Non-pigmented ciliary epithelial cell (primary cell): Measurements from ENCODE around the gene PRDM15.

Experiments
- DNase-seq: peaks from one replicate; pipeline ENCODE4 v3.0.0-alpha.2; 2010; ENCODE audit warnings: low read depth

PRDM15 gene

GRCh38 chr21:41863439-41863740 lies 15.8 kb downstream of the PRDM15 start:
- no peak for DNase-seq

- no peak for DNase-seq
These were observed 17.2 kb downstream of the PRDM15 start for GRCh38 chr21:41861987-41862386.

DNA sequence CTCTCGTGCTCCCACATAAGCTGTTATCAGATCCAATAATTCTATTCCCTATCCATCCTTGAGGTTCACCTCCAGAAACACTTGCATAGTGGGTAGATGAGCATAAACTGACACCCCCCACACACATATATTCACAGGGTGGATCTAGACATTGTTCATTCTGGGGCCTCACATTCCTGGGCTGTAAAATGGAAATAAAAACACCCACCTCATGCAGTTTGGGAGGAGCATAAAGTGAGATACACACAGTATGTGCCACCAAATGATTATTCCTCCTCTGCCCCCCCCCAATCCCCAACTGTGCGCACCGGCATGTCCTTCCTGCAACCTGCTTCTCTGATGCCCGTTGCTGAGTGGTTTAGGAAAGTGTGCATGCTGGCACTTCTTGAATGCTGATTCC lies 17.9 kb downstream of the PRDM15 start:
- no peak for DNase-seq

DNA sequence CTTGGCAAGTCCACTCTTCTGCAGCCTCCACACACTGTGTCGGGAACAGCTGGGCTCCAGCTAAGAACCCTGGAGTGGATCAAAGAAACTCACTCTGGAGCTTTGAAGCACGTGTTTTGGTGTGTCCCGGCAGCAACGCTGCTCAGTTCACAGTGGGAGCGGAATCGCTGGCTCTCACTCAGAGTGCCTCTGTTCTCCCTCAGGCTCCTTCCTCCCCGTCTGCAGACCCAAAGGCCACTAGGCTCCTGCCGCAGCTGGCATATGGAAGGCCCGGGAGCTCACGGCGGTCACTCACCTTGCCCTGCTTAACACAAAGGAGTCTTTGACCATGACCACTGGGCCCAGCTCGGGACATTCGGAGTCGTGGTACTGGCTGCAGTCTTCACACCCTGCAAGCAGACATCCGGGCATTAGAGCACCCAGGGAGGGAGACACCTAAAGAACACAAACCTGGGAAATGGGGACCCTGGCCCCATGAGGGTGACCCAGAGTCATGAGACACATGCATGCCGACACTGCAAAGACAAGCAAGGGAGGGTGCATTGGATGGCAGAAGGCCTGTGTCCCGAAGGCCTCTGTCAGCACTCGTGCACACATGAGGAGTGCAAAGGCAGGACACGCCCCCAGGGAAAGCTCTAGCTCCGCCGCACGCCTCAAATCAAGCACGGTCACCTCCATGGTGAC lies 19.7 kb downstream of the PRDM15 start:
- DNase-seq: no peak

GRCh38 chr21:41858466-41859296 lies 20.5 kb downstream of the PRDM15 start:
- DNase-seq: no peak

DNA sequence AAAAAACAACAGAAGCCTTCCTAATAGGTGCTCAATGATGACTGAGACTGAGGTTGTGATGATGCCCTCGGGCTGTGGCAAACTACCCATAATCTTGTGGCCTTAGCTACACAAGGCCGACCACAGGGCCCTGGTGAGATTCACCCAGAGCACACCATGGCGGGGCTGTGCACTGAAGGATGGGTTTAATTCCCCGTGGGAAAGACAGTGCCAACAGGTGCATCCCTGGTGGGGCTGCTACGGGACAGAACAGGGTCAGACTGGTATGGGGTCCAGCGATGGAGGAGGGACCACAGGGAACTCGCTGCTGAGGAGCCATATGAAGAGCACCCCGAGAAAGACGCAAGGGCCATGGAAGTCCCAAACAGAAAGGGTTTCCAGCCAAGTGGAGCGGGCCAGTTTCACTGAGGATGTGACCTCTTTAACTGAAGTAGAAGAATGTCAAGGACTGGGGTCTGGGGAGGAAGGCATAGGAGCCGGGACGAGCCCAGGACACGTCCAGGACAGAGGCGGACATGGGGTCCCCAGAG lies 21.3 kb downstream of the PRDM15 start:
- no peak for DNase-seq

DNA sequence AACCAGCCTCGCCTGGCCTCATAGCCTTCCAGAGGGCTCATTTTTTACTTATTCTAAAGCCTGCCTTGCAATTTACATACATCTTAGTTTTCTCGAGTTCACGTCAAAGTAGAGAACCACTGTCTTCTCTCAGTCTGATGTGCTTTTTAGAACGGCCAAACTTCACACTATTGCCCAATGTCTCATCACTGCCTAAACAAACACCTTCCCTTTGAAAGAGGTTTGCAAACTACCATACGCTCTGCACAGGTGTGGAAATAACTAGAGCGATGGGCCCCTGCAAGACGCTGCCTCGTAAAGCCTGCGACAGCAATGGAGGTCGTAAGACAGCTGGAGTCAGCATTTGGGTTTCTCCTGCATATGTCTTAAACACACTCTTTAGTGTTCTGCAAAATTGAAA lies 22.6 kb downstream of the PRDM15 start:
- DNase-seq: no peak

- no peak for DNase-seq
These were observed 24.6 kb downstream of the PRDM15 start for GRCh38 chr21:41854426-41854995.

- DNase-seq: no peak
These were observed 26.2 kb downstream of the PRDM15 start for GRCh38 chr21:41852929-41853320.

- DNase-seq: no peak
These were observed 26.8 kb downstream of the PRDM15 start for GRCh38 chr21:41852151-41852928.

DNA sequence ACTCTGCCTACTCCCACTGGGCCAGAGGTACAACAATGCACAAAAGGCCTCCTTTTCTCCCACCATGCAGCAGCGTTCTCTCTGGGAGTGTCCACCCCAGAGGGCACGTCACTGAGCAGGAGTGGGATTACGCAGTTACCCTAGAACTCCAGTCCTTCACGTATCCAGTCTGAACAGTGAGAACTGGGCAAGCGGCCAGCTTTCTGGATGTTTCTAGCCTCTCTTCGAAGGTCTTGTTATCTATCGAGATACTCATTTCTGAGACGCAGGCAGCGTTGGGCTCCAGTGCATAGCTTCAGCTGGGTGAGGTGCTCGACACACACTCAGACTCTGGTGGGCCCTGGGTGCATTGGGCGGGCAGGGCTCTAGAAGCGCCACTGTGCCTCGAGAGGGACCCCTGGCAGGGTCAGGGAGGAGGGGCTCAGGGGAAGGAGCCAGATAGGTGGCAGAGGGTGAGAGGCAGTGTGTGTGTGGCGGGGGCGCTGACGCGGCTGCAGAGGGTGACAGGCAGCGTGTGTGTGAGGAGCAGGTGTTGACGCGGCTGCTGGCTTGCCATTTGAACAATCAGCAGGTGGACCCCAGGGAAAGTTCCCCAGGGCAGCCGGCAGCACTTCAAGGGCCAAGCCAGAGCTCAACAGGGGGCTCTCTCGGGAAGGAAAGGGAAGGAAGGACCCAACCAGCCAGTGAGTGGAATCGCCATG lies 27.9 kb downstream of the PRDM15 start:
- DNase-seq: no peak

DNA sequence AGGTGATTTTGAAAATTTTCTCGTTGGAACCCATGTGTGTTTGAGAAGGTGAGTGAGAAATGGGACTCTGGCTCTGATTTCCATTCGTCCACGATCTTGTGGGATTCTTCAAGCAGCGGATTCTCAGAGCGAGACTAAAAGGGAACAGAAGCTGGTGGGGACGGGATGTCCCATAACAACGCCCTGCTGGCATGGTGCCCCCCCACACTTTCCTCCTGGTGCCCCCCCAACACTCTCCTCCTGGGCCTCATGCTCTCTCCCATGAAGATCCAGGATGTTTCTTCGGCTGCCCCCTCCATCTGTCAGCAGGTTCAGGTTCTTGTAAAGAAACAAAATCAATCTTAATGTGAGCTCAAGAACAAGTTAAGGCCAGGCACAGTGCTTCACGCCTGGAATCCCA lies 29.1 kb downstream of the PRDM15 start:
- no peak for DNase-seq

- DNase-seq: no peak
These were observed 30.1 kb downstream of the PRDM15 start for GRCh38 chr21:41848958-41849580.

- no peak for DNase-seq
These were observed 30.6 kb downstream of the PRDM15 start for GRCh38 chr21:41848533-41848932.

GRCh38 chr21:41847066-41847804 lies 31.9 kb downstream of the PRDM15 start:
- DNase-seq: no peak

DNA sequence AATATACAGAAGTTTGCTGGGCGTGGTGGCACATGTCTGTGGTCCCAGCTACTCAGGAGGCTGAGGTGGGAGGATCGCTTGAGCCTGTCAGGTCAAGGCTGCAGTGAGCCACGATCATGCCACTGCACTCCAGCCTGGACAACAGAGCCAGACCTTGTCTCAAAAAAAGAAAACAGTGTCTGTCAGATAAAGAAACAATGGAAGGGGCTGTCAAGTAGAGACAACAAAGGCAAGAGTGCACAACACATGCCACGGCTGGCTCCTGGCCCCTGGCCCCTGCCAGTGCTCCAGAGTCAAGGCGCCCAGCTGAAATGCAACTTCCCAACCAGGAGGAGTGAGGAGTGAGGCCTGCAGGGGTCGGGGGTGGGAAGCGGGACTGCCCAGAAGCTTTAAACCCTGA lies 32.6 kb downstream of the PRDM15 start:
- no peak for DNase-seq

- DNase-seq: no peak
These were observed 33.2 kb downstream of the PRDM15 start for GRCh38 chr21:41846033-41846317.

DNA sequence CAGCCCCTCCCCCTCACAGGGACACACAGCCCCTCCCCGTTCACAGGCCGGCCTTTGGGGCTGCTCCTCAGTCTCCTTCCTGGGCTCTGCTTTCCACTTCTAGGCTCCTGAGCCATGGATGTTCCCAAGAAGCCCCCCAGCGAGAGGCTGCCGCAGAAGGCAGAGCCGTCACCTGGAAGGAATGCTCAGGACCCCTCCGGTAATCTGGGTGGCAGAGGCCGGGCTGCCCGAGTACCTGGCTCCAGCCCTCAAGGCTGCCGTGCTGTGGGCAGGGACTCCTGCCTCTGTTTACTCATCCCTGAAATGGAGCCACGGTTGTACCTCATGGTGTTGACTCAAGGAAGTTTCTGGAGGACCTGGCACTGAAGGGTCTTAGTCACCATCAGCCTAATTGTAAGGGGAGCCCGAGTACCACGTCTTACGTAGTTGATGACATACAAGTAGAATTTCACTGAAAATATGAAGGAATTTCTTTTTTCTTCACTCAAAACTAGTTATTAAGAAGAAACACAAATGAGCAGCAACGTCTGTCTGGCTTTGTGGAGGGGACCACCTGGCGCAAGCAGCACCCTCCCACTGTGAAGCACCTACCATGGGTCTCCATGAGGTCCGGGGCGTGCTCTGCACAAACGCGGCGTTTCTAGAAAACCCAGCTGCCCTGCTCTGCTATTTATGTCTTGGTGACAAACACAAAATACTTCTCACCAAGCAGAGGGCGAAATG lies 33.7 kb downstream of the PRDM15 start:
- no peak for DNase-seq

GRCh38 chr21:41843584-41843983 lies 35.6 kb downstream of the PRDM15 start:
- no peak for DNase-seq

DNA sequence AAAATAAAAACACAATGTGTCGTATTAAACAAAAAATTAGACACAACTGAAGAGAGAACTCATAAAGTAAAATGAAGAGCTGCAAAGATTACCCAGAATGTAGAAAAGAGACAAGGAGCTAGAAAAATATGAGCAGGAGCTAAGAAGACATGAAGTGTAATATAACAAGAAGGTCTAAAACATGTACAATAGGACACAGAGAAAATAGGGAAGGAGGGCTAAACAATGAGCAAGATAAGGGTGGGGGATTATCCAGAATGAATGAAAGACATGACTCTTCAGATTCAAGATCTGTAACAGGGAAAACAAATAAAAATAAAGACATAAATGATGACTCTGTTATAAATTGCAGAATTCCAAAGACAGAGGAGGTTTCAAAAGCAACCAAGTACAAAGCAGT lies 38.3 kb downstream of the PRDM15 start:
- DNase-seq: no peak
